HCT116 (cell line): ENCODE measurements around the gene ANXA2. TPM values are rescaled to one million over a fixed set of nuclear protein-coding genes. Genes with fewer than 3 reads are reported as not detected.

ENCODE experiments used
- ATAC-seq: fragments of 200-7000 bp; cut with Tn5 transposase; 2 replicates; pipeline ENCODE4 v1.9.1; 2020; ENCODE audit warnings: mild to moderate bottlenecking, moderate library complexity
- BruUV-seq: library from RNA; stranded (reverse); fragments of 400-500 nt; replicated peaks from 2 replicates; lab custom pipeline; 2021; lab: Mats Ljungman, UMichigan
- CTCF ChIA-PET: fragments of 300-600 bp; sonication (Branson Sonifier 250); formaldehyde crosslinking; loops from one replicate; lab custom pipeline; 2021; ENCODE audit warnings: antibody characterized with exemption; lab: Charles Lee
- POLR2A ChIA-PET: fragments of 300-600, 350-600 bp; sonication (Branson Sonifier 250); formaldehyde crosslinking; loops from one replicate; lab custom pipeline; 2021; ENCODE audit warnings: antibody characterized with exemption; lab: Charles Lee
- RAD21 ChIA-PET, 2 experiments: fragments of 300-600 bp; sonication (Branson Sonifier 250); formaldehyde crosslinking; loops; one replicate each; lab custom pipeline; 2023; ENCODE audit warnings: low total read pairs in 2 of 2; ENCODE audit not compliant: uncharacterized antibody in 2 of 2, unreplicated experiment in 2 of 2, low non-redundant PET in 1 of 2; lab: Charles Lee
- DNase-seq: peaks from one replicate; pipeline ENCODE4 v3.0.0-alpha.2; 2010; ENCODE audit warnings: low read depth, low spot score
- H2AFZ ChIP-seq: fragments of 200-600 bp; shearing (Covaris generic), sonication (generic); 2 replicates; pipeline ENCODE4 v1.6.1; 2017; ENCODE audit warnings: low read depth, mixed run types, mixed read lengths, antibody characterized with exemption, low read length; ENCODE audit not compliant: poor library complexity, severe bottlenecking
- H3K27ac ChIP-seq: 2 replicates; pipeline ENCODE4 v1.5.1; 2012; ENCODE audit warnings: low read depth, low read length
- H3K27me3 ChIP-seq: fragments of 200-600 bp; sonication (generic); 2 replicates; pipeline ENCODE4 v1.6.1; 2016; ENCODE audit warnings: mixed run types, low read length, mixed read lengths; ENCODE audit not compliant: insufficient read depth
- H3K36me3 ChIP-seq, 2 experiments: fragments of 200-500 bp in 1 of 2; fragments of 200-600 bp in 1 of 2; sonication (Bioruptor generic) in 1 of 2; sonication (generic) in 1 of 2; 2 replicates each; pipeline versions ENCODE4 v1.5.1 to v1.6.1; 2014 to 2016; ENCODE audit warnings: low read length in 2 of 2, inconsistent platforms in 1 of 2, mixed read lengths in 1 of 2, mixed run types in 1 of 2; ENCODE audit not compliant: insufficient read depth in 2 of 2, control insufficient read depth in 1 of 2
- H3K4me1 ChIP-seq, 2 experiments: fragments of 200-600 bp in 1 of 2; sonication (generic) in 1 of 2; 2 replicates each; pipeline versions ENCODE4 v1.5.1 to v1.6.1; 2012 to 2017; ENCODE audit warnings: low read length in 2 of 2, inconsistent platforms in 1 of 2, mild to moderate bottlenecking in 1 of 2, mixed read lengths in 1 of 2, mixed run types in 1 of 2, moderate library complexity in 1 of 2; ENCODE audit not compliant: insufficient read depth in 2 of 2, control insufficient read depth in 1 of 2
- H3K4me2 ChIP-seq: fragments of 200-600 bp; sonication (generic); 2 replicates; pipeline ENCODE4 v1.6.1; 2017; ENCODE audit warnings: mixed run types, low read length, mixed read lengths
- H3K4me3 ChIP-seq, 2 experiments: fragments of 200-600 bp in 1 of 2; sonication (generic) in 1 of 2; replicated peaks in 1 of 2; 2 replicates each; pipeline ENCODE4 v1.5.1; 2011 to 2016; ENCODE audit warnings: low read length in 2 of 2, control low read depth in 1 of 2, low read depth in 1 of 2, mild to moderate bottlenecking in 1 of 2, mixed read lengths in 1 of 2, mixed run types in 1 of 2
- H3K79me2 ChIP-seq: fragments of 200-600 bp; sonication (generic); 2 replicates; pipeline ENCODE4 v1.6.1; 2017; ENCODE audit warnings: mild to moderate bottlenecking, mixed run types, low read length, moderate library complexity, mixed read lengths; ENCODE audit not compliant: insufficient read depth
- H3K9ac ChIP-seq: fragments of 200-600 bp; sonication (generic); 2 replicates; pipeline ENCODE4 v1.6.1; 2016; ENCODE audit warnings: low read length, mixed read lengths
- H3K9me2 ChIP-seq: fragments of 200-600 bp; sonication (generic), shearing (Covaris generic); 2 replicates; pipeline ENCODE4 v1.6.1; 2017; ENCODE audit warnings: mixed run types, mild to moderate bottlenecking, moderate library complexity; ENCODE audit not compliant: insufficient read depth
- H3K9me3 ChIP-seq, 2 experiments: fragments of 200-500 bp in 1 of 2; fragments of 200-600 bp in 1 of 2; sonication (Bioruptor generic) in 1 of 2; sonication (generic) in 1 of 2; 2 replicates each; pipeline ENCODE4 v1.6.1; 2014 to 2017; ENCODE audit warnings: low read length in 2 of 2, mixed read lengths in 2 of 2, inconsistent platforms in 1 of 2, low read depth in 1 of 2, mild to moderate bottlenecking in 1 of 2, mixed run types in 1 of 2, moderate library complexity in 1 of 2; ENCODE audit not compliant: control insufficient read depth in 1 of 2, insufficient read depth in 1 of 2
- H4K20me1 ChIP-seq: fragments of 200-600 bp; sonication (generic), shearing (Covaris generic); 2 replicates; pipeline ENCODE4 v1.6.1; 2017; ENCODE audit warnings: mixed run types, mild to moderate bottlenecking, moderate library complexity; ENCODE audit not compliant: insufficient read depth
- CBX3 ChIP-seq: IDR thresholded peaks from 2 replicates; pipeline ENCODE4 v1.6.1; 2012; ENCODE audit warnings: low read depth
- CTCF ChIP-seq, 3 experiments: fragments of 200-600 bp in 1 of 3; sonication (generic) in 1 of 3; IDR thresholded peaks in 2 of 3; conservative IDR thresholded peaks in 1 of 3; 2 replicates each; pipeline ENCODE4 v1.5.1; 2012 to 2017; ENCODE audit warnings: low read depth in 2 of 3, low read length in 2 of 3, antibody characterized with exemption in 1 of 3, borderline replicate concordance in 1 of 3, control low read depth in 1 of 3, mild to moderate bottlenecking in 1 of 3, mixed read lengths in 1 of 3, mixed run types in 1 of 3, moderate library complexity in 1 of 3; ENCODE audit not compliant: insufficient read depth in 1 of 3
- EGR1 ChIP-seq: IDR thresholded peaks from 2 replicates; pipeline ENCODE4 v1.6.1; 2012; ENCODE audit warnings: low read depth
- ELF1 ChIP-seq: IDR thresholded peaks from 2 replicates; pipeline ENCODE4 v1.6.1; 2012; ENCODE audit warnings: low read depth, borderline replicate concordance
- EZH2 ChIP-seq: fragments of 200-600 bp; sonication (generic); IDR thresholded peaks from 2 replicates; pipeline ENCODE4 v1.6.1; 2017; ENCODE audit warnings: antibody characterized with exemption, mixed run types
- EZH2phosphoT487 ChIP-seq: fragments of 200-600 bp; IDR thresholded peaks from 2 replicates; pipeline ENCODE4 v1.6.1; 2018; ENCODE audit warnings: antibody characterized with exemption, borderline replicate concordance
- FOSL1 ChIP-seq: IDR thresholded peaks from 2 replicates; pipeline ENCODE4 v1.6.1; 2012; ENCODE audit warnings: low read depth
- JUND ChIP-seq: IDR thresholded peaks from 2 replicates; pipeline ENCODE4 v1.6.1; 2012
- MAX ChIP-seq: IDR thresholded peaks from 2 replicates; pipeline ENCODE4 v1.6.1; 2012
- POLR2A ChIP-seq: IDR thresholded peaks from 2 replicates; pipeline ENCODE4 v1.7.0; 2011; ENCODE audit warnings: borderline replicate concordance; ENCODE audit not compliant: insufficient read depth, insufficient read length; ENCODE audit errors: extremely low read depth
- POLR2AphosphoS5 ChIP-seq: IDR thresholded peaks from 2 replicates; pipeline ENCODE4 v1.6.1; 2011; ENCODE audit warnings: mild to moderate bottlenecking, low read depth, low read length, moderate library complexity
- RAD21 ChIP-seq: IDR thresholded peaks from 2 replicates; pipeline ENCODE4 v1.6.1; 2012; ENCODE audit warnings: low read depth, mild to moderate bottlenecking
- REST ChIP-seq: IDR thresholded peaks from 2 replicates; pipeline ENCODE4 v1.6.1; 2012; ENCODE audit warnings: low read depth
- SIN3A ChIP-seq: IDR thresholded peaks from 2 replicates; pipeline ENCODE4 v1.6.1; 2012; ENCODE audit warnings: low read depth
- SP1 ChIP-seq: IDR thresholded peaks from 2 replicates; pipeline ENCODE4 v1.6.1; 2012; ENCODE audit warnings: low read depth
- SRF ChIP-seq: IDR thresholded peaks from 2 replicates; pipeline ENCODE4 v1.6.1; 2012; ENCODE audit warnings: low read depth
- TCF7L2 ChIP-seq: IDR thresholded peaks from 2 replicates; pipeline ENCODE4 v1.7.0; 2011; ENCODE audit warnings: borderline replicate concordance, inconsistent platforms; ENCODE audit not compliant: insufficient read depth, insufficient read length; ENCODE audit errors: extremely low read depth
- YY1 ChIP-seq: IDR thresholded peaks from 2 replicates; pipeline ENCODE4 v1.6.1; 2011; ENCODE audit warnings: low read length, low read depth, moderate library complexity, mild to moderate bottlenecking; ENCODE audit not compliant: insufficient replicate concordance; ENCODE audit errors: extremely low read depth
- ZBTB33 ChIP-seq: IDR thresholded peaks from 2 replicates; pipeline ENCODE4 v1.6.1; 2011; ENCODE audit warnings: mild to moderate bottlenecking, low read length, moderate library complexity; ENCODE audit not compliant: insufficient replicate concordance; ENCODE audit errors: extremely low read depth
- ZNF274 ChIP-seq: fragments of 200-500 bp; sonication (Bioruptor generic); IDR thresholded peaks from 2 replicates; pipeline ENCODE4 v1.6.1; 2014; ENCODE audit warnings: mild to moderate bottlenecking, low read depth, low read length, inconsistent platforms
- intact Hi-C: fragments of 100-400 bp; cut with micrococcal nuclease; formaldehyde crosslinking; loops from 2 replicates; pipeline ENCODE4 v1.10.0; 2022
- total RNA-seq: library from RNA; stranded (reverse); gene quantifications from one replicate; pipeline ENCODE4 v1.2.1, GENCODE V29; 2021; ENCODE audit not compliant: unreplicated experiment

ANXA2 gene
- total RNA-seq, 1 experiment from 2014 or later, result 1,298 TPM

GRCh38 chr15:60307034-60307433 lies 90.8 kb downstream of the ANXA2 start:
- Histone ChIP-seq H3K9ac (no peak overlapping the region), H3K9me2 (no peaks in the 10 kb centered on the region), H3K27ac (no peak overlapping the region), H3K4me2 (no peak overlapping the region), H4K20me1 (no peaks in the 10 kb centered on the region), H3K27me3 (peaks cover 10% of the 10 kb centered on the region), H3K36me3 (no peaks in the 10 kb centered on the region), H3K9me3 (no peaks in the 10 kb centered on the region), H3K4me1 (no peaks in the 10 kb centered on the region), H3K79me2 (no peaks in the 10 kb centered on the region), H2AFZ (no peak overlapping the region), H3K4me3 (no peak overlapping the region)
- ChIA-PET POLR2A (no interaction called here), RAD21 (no interaction called here), CTCF (no interaction called here)
- no peak for ATAC-seq
- no peak for DNase-seq
- intact Hi-C loops, result no loop called here
- no TSS peak for BruUV-seq
- TF ChIP-seq SRF (no peak), CBX3 (no peak), YY1 (no peak), JUND (no peak), ZNF274 (no peak), EZH2phosphoT487 (no peak), ELF1 (no peak), POLR2AphosphoS5 (no peak), ZBTB33 (no peak), EGR1 (no peak), RAD21 (no peak), FOSL1 (no peak), EZH2 (no peak), MAX (no peak), POLR2A (no peak), TCF7L2 (no peak), SP1 (no peak), CTCF (IDR thresholded peaks at IDR 0.05 in 2 of 3, conservative IDR thresholded peaks at IDR 0.05 in 1 of 3; ENCODE audit: borderline replicate concordance in 1 of 3, insufficient read depth in 1 of 3, low read depth in 2 of 3, low read length in 2 of 3) (no peak), REST (no peak), SIN3A (no peak)
